Keratinocyte (primary cell): Measurements from ENCODE around the gene GRM1. TPM values are rescaled to one million over a fixed set of nuclear protein-coding genes. Genes with fewer than 3 reads are reported as not detected.
A peak's percentile ranks its signal among the peaks of the same experiment; 100 is the strongest.

Experiments
- DNase-seq: peaks from one replicate; pipeline ENCODE4 v3.0.0-alpha.2; 2011; ENCODE audit warnings: low read depth, missing footprints, low spot score
- FAIRE-seq: peaks from 2 replicates; lab custom pipeline; 2011; peaks lifted over from hg19 to GRCh38; lab: Jason Lieb, UNC
- H2AFZ ChIP-seq: 2 replicates; pipeline ENCODE4 v1.6.0; 2012; ENCODE audit warnings: low read length, control low read depth, inconsistent platforms; ENCODE audit not compliant: control insufficient read depth
- H3K27ac ChIP-seq: 2 replicates; pipeline ENCODE4 v1.5.1; 2011; ENCODE audit warnings: low read length; ENCODE audit not compliant: control insufficient read depth, insufficient read depth
- H3K27me3 ChIP-seq: 3 replicates; pipeline ENCODE4 v1.6.0; 2011; ENCODE audit warnings: low read length; ENCODE audit not compliant: control insufficient read depth, insufficient read depth; ENCODE audit errors: extremely low read depth
- H3K36me3 ChIP-seq, 2 experiments: 2 replicates in 1 of 2; 3 replicates in 1 of 2; pipeline ENCODE4 v1.5.1; 2011; ENCODE audit warnings: low read length in 2 of 2, mild to moderate bottlenecking in 1 of 2; ENCODE audit not compliant: control insufficient read depth in 2 of 2, insufficient read depth in 2 of 2; ENCODE audit errors: extremely low read depth in 1 of 2
- H3K4me1 ChIP-seq: 3 replicates; pipeline ENCODE4 v1.5.1; 2011; ENCODE audit warnings: low read length; ENCODE audit not compliant: control insufficient read depth, insufficient read depth; ENCODE audit errors: extremely low read depth
- H3K4me2 ChIP-seq: 3 replicates; pipeline ENCODE4 v1.6.0; 2011; ENCODE audit warnings: low read depth, low read length; ENCODE audit not compliant: control insufficient read depth, insufficient read depth; ENCODE audit errors: extremely low read depth
- H3K4me3 ChIP-seq, 3 experiments: fragments of 200-600 bp in 1 of 3; sonication (generic) in 1 of 3; 2 replicates in 2 of 3; 3 replicates in 1 of 3; pipeline ENCODE4 v1.5.1; 2011 to 2016; ENCODE audit warnings: low read length in 3 of 3, mild to moderate bottlenecking in 3 of 3, control low read depth in 2 of 3, inconsistent platforms in 1 of 3, low read depth in 1 of 3, mixed read lengths in 1 of 3, mixed run types in 1 of 3, moderate library complexity in 1 of 3; ENCODE audit not compliant: control insufficient read depth in 2 of 3, insufficient read depth in 2 of 3; ENCODE audit errors: extremely low read depth in 1 of 3
- H3K79me2 ChIP-seq: 2 replicates; pipeline ENCODE4 v1.6.0; 2012; ENCODE audit warnings: low read length; ENCODE audit not compliant: control insufficient read depth, insufficient read depth
- H3K9ac ChIP-seq: 3 replicates; pipeline ENCODE4 v1.6.0; 2011; ENCODE audit warnings: low read length; ENCODE audit not compliant: control insufficient read depth, insufficient read depth; ENCODE audit errors: extremely low read depth
- H3K9me1 ChIP-seq: 3 replicates; pipeline ENCODE4 v1.6.0; 2011; ENCODE audit warnings: low read length; ENCODE audit not compliant: control insufficient read depth, insufficient read depth; ENCODE audit errors: extremely low read depth
- H3K9me3 ChIP-seq: 2 replicates; pipeline ENCODE4 v1.5.1; 2012; ENCODE audit warnings: low read depth, low read length; ENCODE audit not compliant: control insufficient read depth
- H4K20me1 ChIP-seq: 3 replicates; pipeline ENCODE4 v1.6.0; 2011; ENCODE audit warnings: low read length; ENCODE audit not compliant: control insufficient read depth, insufficient read depth; ENCODE audit errors: extremely low read depth
- EZH2 ChIP-seq: IDR thresholded peaks from one replicate; pipeline ENCODE4 v1.6.1; 2012; ENCODE audit warnings: inconsistent platforms, mild to moderate bottlenecking, low read length, moderate library complexity
- dilution Hi-C: fragments of 300-500 bp; cut with MboI; formaldehyde crosslinking; loops from one replicate; pipeline ENCODE4 v1.7.0; 2020; ENCODE audit warnings: low sequenced_read_pairs; ENCODE audit not compliant: extremely low pct_ligation_motif_present
- polyA plus RNA-seq, 5 experiments: library from polyadenylated mRNA; depleted of rRNA in 3 of 5; stranded (reverse) in 3 of 5; stranded (forward) in 1 of 5; unstranded in 1 of 5; fragments of >200 nt; gene quantifications; 1 replicate in 1 of 5; 2 replicates in 3 of 5; 3 replicates in 1 of 5; pipeline versions ENCODE4 v1.2.1 to v1.2.3, GENCODE V29; 2011 to 2012; ENCODE audit warnings: missing spikeins in 2 of 5, low read depth in 1 of 5, low replicate concordance in 1 of 5
- TF ChIP-seq, protein P1 (sequence below), 3 experiments: IDR thresholded peaks in 1 of 3; conservative IDR thresholded peaks in 1 of 3; optimal IDR thresholded peaks in 1 of 3; 2 replicates in 2 of 3; 3 replicates in 1 of 3; pipeline versions ENCODE3 to v1.5.1; 2011; ENCODE audit warnings: low read length in 3 of 3, mild to moderate bottlenecking in 3 of 3, moderate library complexity in 2 of 3, control low read depth in 1 of 3, inconsistent platforms in 1 of 3; ENCODE audit not compliant: insufficient read depth in 2 of 3; ENCODE audit errors: extremely low read depth in 1 of 3

Gene GRM1
- polyA plus RNA-seq, 1 donor (not counting 4 experiments of a cell fraction or from before 2014, with no cell fraction given): not detected

GRCh38 chr6:146028252-146028795 lies 538 bp upstream of the GRM1 start:
- Histone ChIP-seq H3K9me3 (no peaks in the 10 kb centered on the region), H3K9me1 (no peaks in the 10 kb centered on the region), H3K27me3 (peaks cover 30% of the 10 kb centered on the region), H3K4me2 (peak overlapping the region; percentile 74), H3K9ac (no peak overlapping the region), H2AFZ (no peak overlapping the region), H3K4me3 (peak overlapping the region in 1 of 3 experiments; percentile 31), H3K79me2 (no peaks in the 10 kb centered on the region), H4K20me1 (no peaks in the 10 kb centered on the region), H3K27ac (no peak overlapping the region), H3K36me3 (no peaks in the 10 kb centered on the region), H3K4me1 (no peaks in the 10 kb centered on the region)
- FAIRE-seq (no peak), DNase-seq (peak; percentile 1)
- TF ChIP-seq EZH2: peak; percentile 3
- TF ChIP-seq, protein P1, sequence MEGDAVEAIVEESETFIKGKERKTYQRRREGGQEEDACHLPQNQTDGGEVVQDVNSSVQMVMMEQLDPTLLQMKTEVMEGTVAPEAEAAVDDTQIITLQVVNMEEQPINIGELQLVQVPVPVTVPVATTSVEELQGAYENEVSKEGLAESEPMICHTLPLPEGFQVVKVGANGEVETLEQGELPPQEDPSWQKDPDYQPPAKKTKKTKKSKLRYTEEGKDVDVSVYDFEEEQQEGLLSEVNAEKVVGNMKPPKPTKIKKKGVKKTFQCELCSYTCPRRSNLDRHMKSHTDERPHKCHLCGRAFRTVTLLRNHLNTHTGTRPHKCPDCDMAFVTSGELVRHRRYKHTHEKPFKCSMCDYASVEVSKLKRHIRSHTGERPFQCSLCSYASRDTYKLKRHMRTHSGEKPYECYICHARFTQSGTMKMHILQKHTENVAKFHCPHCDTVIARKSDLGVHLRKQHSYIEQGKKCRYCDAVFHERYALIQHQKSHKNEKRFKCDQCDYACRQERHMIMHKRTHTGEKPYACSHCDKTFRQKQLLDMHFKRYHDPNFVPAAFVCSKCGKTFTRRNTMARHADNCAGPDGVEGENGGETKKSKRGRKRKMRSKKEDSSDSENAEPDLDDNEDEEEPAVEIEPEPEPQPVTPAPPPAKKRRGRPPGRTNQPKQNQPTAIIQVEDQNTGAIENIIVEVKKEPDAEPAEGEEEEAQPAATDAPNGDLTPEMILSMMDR (optimal IDR thresholded peaks at IDR 0.05 in 1 of 3, IDR thresholded peaks at IDR 0.05 in 1 of 3, conservative IDR thresholded peaks at IDR 0.05 in 1 of 3; ENCODE audit: extremely low read depth in 1 of 3, insufficient read depth in 2 of 3, low read length in 3 of 3): no peak
- dilution Hi-C loops: no loop called here

GRCh38 chr6:146029573-146030184 lies 817 bp downstream of the GRM1 start:
- Histone ChIP-seq H2AFZ (no peak overlapping the region), H3K9me3 (no peaks in the 10 kb centered on the region), H3K27me3 (peaks cover 30% of the 10 kb centered on the region), H3K9ac (no peak overlapping the region), H3K4me3 (no peak overlapping the region), H3K9me1 (no peaks in the 10 kb centered on the region), H4K20me1 (no peaks in the 10 kb centered on the region), H3K79me2 (no peaks in the 10 kb centered on the region), H3K4me1 (no peaks in the 10 kb centered on the region), H3K36me3 (no peaks in the 10 kb centered on the region), H3K27ac (no peak overlapping the region), H3K4me2 (no peak overlapping the region)
- no peak for DNase-seq
- TF ChIP-seq EZH2: no peak
- FAIRE-seq: no peak
- dilution Hi-C loops: no loop called here
